Stimulated activated CD4-positive, alpha-beta T cell treated with anti-CD3 and anti-CD28 coated beads, TNF-alpha, amount 100 ng/mL, for 24 hours (primary cell): ENCODE data around the gene ZNF594.
A peak's percentile ranks its signal among the peaks of the same experiment; 100 is the strongest.
"Not testable (repeated sequence)": the region's sequence is repeated elsewhere in the genome, so short reads cannot be mapped to it uniquely, and the experiment has no call there.

ENCODE experiments used
- DNase-seq, 3 experiments: peaks; one replicate each; pipeline ENCODE4 v3.0.0-alpha.2; 2020; ENCODE audit warnings: low read depth in 3 of 3

The ZNF594 gene

DNA sequence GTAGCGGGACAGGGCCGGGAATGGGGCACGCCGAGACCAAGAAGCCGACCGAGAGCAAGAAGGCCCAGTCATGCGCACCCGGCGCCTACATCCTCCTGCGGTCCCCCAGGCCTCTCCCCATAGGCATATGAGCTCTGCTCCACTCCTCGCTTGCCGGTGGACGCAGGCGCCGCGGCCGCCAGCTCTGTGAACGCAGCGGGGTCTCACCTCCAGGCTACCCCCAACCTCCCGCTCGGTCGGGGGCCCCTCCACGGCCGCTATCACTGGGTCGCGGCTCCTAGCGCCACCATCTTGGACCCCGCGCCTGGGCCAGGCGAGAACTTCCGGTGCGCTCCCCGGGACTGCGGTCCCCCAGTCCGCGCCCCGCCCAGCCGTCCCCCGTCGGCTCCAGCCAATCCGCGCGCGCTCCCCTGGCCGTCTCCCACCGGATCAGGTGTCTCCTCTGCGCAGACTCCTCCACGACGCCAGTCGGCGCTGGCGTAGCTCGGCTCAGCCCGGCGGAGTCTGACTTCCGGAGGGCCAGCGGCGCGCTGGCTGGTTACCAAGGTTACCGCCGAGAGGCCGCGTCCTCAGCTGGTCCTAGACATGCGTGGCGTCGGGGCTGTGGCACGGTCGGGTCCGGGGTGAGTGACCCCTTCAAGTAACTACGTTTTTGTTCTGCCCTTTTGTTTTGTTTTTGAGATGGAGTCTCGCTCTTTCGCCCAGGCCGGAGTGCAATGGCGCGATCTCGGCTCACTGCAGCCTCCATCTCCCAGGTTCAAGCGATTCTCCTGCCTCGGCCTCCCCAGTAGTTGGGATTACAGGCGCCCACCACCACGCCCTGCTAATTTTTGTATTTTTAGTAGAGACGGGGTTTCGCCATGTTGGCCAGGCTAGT, at the start of gene ZNF594:
Gene ZNF594, minus strand, starts transcription at position 328 of the 877 bp plus-strand sequence. CDS start 7,612 bp downstream, outside the sequence.
- peak; percentile 95 to 98 (median 97) for DNase-seq

DNA sequence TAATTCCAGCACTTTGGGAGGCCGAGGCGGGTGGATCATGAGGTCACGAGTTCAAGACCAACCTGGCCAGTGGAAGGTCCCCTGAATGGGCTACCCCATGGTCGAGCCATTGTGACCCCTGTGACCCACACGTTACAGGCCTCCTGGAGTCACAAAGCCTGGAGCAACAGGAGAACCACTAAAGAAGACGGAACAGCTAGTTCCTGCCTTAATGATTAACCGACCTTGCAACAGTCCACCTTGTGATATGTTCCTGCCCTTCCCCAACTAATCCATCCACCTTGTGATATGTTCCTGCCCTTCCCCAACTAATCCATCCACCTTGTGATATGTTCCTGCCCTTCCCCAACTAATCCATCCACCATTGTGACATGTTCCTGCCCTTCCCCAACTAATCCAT, 48.1 kb upstream of the ZNF594 start:
- not testable (repeated sequence) for DNase-seq

DNA sequence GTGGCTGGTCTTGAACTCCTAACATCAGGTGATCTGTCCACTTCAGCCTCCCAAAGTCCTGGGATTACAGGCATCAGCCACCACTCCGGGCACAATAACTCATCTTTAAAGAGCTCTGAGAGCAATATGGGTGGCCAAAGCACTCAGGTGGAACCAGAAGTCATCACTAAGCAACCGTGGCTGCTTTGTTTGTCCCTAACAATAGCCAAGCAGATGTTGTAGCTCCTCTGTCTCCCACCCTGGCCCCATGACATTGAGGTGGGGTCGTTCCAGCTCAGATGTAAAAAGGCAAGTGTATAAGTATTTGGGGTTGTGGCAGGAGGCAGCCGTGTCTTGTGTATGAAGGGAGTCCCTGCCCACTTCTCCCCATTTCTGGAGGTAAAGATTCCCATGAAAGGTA, 46.7 kb upstream of the ZNF594 start:
- no peak for DNase-seq

DNA sequence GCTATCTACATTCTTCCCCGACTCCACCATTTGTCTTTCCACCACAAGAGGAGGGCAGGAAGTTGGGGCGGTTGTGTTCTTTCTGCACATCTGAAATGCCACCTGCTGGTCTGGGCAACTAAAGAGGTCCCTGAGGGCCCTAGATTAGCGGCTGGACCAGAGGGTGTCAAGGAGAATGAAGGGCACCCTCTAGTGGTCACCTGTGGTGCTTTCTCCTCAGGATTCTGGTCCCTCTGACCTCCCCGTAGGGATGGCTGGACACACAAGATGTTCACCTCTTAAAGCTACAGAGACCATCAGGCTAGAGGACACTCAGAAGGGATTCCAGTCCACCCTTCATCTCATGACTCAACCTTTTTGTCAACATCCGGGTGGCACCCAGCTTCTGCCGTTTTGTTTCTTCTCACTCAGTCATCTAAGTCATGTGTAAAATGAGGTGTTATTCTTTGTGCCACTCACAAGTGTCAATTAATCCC, 45.9 kb upstream of the ZNF594 start:
- peak in 1 of 3 experiments; percentile 33 for DNase-seq

DNA sequence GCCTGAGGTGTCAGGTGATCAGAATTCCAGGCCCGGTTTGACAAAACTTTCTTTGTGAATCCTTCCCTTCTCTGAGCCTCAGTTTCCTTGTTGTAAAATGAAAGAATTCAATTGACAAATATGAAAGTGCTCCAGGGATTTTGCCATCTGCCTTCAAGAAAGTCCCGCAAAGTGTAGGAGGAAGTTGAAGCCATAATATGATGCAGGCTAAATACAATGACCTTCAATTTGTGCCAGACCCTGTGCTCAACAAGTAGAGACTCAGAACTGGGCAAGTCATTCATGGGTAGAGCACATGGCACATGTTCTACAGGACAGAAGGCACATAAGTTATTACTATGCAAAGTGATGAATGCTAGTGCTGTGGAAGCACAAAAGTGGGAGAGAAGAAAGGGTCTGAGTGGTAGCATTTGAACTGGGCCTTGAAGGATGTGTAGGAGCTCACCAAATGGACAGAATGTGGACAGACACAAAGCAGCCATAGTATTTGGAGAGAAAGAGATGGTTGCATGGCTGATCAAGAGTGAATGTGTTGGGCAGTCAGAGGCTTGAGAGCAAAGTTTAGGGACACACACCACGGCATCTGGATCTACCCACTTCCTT, 45.4 kb upstream of the ZNF594 start:
- DNase-seq: no peak

DNA sequence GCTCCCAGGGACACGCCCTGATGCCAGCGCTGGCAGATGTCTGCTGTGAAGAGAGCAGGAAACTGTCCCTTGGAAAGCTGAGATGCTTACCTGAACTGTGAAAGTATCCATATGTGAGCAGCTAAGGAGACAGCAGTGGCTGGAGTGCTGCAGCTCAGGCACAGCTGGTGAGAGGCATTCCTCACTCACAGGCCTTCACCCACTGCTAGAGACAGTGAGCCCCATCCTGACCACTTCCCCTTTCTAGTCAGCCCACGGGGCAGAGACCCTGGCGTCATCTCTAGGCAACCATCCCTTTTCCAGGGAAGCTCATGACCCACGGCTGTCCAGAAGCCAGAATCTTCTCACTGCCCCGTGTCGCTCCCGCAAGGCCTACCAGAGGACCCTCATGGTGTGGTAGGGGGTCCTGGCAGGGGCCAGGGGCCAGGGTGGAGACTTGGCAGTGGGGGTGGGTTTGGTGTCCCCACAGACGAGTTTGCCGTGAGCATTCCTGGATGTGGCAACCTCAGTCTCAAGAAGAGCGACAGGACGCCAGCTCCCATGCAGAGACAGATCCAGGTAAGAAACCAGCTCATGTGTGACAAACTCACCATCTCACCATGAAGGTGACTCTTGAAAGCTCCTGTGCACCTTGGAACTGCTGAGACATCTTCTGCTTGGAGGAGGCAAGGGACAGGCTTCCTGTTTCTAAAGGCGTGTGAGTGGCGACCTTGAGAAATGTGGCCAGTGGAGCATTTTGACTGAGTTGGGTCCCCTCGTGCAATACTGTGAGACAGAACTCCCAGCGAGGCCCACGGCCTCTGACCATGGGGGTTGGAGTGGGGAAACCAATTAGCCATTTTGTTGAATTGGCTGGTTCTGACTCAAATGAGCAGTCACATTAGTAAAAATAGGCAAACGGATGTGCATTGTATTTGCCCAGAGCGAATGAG, 43.2 kb upstream of the ZNF594 start, which contains the start of gene SCIMP:
Gene SCIMP, minus strand, starts transcription at position 216 of the 932 bp plus-strand sequence. Its CDS starts 105 bp downstream, at position 111.
- DNase-seq: no peak

DNA sequence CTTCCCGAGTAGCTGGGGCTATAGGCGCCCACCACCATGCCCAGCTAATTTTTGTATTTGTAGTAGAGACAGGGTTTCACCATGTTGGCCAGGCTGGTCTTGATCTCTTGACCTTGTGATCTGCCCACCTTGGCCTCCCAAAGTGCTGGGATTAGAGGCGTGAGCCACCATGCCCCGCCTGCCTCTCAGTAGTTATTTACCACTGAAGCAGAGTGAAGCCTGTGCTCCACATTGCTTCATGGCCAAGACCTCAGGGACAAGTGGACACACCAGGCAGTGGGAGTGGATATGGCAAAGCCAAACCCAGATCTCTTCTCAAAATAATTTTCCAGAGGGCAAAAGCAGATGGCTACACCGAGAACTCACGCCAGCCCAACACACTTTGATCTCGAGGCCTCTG, 41.8 kb upstream of the ZNF594 start:
- DNase-seq: not testable (repeated sequence)

DNA sequence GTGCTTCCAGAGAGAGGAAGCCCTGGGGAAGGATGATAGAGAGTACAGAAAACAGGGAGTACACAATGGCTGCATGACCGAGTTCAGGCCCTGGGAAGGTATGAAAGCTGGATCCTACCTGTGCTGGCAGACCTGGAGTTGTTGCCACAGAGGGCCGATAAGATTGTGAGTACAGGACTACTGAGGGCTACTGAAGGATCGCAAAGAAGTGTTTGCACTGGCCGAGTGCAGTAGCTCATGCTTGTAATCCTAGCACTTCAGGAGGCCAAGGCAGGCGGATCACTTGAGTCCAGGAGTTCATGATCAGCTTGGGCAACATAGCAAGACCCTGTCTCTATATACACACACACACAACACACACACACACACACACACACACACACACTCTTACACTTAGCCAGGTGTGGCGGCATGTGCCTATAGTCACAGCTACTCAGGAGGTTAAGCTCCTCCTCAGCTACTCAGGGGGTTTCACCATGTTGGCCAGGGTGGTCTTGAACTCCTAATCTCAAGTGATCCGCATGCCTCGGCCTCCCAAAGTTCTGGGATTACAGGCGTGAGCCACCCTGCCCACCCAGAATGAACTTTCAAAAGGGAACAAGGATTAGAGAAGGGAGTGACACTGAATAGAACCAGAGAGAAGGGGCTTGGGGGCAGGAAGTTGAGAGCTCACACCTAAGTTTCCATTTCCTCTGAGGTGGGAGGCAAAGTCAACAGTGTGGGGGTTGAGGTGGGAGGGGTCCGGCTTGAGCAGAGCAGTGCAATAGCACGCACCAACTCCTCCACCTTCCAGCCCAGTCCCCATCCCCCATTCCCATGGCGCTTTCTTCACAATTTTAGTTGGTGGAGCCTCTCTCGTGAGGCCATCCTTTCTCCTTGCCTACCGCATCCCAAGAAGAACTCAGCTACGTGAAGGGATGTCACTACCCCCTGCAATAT, 35.5 kb upstream of the ZNF594 start:
- DNase-seq: no peak

DNA sequence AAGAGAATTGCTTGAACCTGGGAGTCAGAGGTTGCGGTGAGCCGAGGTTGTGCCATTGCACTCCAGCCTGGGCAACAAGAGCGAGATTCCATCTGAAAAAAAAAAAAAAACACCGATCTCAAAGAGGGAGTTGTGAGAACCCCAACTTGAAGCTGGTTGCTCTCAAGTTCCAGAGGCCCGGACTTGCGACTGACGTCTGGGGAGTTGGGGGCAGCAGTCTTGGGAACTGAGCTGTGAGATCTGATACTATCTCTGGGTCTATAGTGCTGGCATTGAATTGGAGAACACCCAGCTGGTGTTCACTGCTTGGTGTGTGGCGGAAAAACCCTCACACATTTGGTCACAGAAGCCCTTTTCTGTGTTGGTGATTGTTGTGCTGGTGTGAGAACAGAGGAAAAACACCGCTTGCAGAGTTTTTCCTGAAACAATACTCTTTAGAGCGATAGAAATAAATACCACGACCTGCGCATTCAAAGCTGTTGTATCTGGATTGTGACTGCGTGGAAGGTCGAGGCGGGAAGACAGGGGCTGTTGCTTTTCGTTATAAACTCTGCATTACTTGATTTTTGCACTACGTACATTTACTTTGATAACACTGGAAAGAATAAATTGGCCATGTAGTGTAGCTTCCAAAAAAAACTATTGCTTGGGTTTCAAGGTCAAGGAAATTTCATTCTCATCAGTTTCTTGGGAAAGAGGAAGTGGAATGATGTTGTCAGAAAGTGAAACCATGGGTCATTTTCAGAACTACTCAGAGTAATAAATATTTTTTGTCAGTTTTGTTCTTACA, 34.2 kb upstream of the ZNF594 start:
- DNase-seq: no peak

DNA sequence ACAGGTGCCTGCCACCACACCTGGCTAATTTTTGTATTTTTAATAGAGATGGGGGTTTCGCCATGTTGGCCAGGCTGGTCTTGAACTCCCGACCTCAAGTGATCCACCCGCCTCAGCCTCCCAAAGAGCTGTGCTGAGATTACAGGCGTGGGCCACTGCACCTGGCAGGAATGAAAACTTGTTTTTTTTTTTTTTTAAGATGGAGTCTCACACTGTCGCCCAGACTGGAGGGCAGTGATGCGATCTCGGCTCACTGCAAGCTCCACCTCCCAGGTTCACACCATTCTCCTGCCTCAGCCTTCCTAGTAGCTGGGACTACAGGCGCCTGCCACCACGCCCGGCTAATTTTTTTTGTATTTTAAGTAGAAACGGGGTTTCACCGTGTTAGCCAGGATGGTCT, 30.2 kb upstream of the ZNF594 start:
- not testable (repeated sequence) for DNase-seq

DNA sequence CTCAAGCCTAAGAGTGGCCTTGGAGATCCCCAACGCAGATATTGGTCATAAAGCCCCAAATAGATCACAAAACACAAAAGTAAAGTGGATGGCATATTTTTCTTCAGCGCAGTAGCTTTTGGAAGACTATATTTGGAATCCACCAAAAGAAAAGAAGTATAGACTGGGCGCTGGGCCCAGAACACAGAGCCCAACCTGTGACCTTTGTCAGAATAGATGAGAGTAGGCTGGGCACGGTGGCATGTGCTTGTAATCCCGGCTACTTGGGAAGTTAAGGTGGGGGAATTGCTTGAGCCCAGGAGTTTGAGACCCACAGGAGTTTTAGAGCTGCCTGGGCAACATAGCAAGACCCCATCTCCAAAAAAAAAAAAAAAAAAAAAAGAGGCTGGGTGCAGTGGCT, 28.4 kb upstream of the ZNF594 start:
- no peak for DNase-seq

DNA sequence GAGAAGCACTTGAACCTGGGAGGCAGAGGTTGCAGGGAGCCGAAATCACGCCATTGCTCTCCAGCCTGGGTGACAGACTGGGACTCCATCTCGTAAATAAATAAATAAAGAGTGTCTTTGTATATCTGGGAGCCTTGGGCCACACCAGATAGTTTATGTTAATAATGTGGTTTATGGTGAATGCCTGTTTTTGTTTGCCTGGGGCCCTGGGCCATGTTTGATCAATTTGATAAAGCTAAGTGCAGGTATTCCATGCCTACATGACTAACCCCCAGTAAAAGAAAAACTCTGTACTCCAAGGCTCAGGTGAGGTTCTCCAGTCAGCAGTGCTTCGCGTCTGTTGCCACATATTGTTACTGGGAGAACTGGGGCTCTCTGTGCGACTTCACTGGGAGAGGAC, 27.9 kb upstream of the ZNF594 start:
- DNase-seq: no peak

DNA sequence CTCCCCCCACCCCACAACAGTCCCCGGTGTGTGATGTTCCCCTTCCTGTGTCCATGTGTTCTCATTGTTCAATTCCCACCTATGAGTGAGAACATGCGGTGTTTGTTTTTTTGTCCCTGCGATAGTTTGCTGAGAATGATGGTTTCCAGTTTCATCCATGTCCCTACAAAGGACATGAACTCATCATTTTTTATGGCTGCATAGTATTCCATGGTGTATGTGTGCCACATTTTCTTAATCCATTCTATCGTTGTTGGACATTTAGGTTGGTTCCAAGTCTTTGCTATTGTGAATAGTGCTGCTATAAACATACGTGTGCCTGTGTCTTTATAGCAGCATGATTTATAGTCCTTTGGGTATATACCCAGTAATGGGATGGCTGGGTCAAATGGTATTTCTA, 25.9 kb upstream of the ZNF594 start:
- DNase-seq: not testable (repeated sequence)

DNA sequence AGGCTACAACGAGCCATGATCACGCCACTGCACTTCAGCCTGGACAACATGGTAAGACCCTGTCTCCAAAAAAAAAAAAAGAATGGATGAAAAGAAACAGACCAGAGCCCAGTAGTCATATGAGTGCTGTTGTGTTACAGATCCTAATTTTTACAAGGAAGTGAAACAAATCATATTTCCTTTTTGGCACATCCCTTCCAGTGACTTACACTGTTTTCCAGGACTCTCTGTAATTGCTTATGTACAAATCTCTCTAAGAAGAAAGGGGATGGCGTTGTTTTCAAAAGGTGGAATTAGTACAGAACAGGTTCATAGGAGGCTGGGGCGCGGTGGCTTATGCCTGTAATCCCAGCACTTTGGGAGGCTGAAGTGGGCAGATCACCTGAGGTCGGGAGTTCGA, 19.8 kb upstream of the ZNF594 start:
- no peak for DNase-seq

DNA sequence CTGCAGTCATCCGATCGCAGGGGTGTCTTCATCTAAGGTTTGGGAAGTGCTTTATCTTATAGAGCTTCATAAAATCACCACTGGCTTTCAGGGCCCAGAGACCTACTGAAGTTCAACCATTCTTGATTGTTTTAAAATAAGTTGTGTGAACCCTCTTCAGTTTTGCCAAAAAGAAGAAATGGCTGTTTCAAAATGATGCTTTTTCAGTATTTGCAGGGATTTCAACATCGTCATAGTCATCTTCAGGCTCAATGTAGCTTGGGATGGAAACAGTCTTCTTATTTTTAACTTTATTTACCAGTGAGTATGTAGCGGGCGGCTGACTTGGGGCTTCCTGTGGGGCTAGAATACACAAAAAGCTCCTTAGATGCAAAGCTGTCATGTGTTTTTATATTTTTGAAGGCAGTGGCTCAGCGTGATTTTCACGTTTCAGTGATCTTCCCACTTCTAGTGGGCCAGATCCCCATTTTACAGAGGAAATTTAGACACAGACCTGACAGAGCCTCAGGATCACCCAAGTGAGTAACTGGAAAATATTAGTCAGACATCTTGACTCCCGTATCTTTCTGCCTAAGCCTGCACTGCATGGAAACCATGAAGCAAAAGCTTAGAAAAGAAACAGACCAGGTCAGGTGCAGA, 19.1 kb upstream of the ZNF594 start:
- no peak for DNase-seq

DNA sequence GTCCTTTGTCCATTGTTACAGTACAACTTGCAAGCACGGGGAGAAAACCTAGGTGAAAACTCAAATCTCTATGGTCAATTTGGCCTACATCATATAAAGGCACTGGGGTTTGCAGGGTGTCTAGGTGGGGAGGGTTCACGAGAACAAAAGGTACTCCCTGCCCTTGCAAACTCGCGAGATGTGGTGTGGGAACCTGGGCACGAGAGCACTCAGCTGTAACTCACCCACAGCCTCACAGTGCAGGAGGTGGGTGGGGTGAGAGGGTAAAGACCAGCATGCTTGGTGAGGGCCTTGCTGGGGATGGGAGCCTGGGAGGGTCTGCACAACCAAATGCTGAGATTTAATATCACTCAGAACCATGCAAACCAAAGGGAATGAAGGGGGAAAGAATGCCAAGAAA, 18.4 kb upstream of the ZNF594 start:
- DNase-seq: no peak

DNA sequence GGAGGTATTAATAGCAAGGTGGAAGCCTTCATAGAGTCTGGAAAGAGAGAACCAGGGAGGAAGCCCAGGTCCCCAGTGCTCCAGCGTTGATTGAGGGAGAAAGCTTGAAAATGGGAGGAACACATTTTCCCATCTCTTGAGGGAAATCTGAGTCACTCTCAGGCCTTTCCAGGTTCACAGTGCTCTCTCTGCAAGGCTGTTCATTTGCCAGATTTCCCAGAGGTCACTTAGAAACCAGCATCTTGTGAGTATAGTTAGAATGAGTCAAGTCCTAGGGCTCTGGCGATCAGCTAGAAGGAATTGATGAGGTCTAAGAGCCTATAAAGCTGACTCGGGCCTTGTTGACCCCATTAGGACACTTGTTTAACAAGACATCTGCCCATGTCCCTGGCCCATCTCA, 17.7 kb upstream of the ZNF594 start:
- no peak for DNase-seq

DNA sequence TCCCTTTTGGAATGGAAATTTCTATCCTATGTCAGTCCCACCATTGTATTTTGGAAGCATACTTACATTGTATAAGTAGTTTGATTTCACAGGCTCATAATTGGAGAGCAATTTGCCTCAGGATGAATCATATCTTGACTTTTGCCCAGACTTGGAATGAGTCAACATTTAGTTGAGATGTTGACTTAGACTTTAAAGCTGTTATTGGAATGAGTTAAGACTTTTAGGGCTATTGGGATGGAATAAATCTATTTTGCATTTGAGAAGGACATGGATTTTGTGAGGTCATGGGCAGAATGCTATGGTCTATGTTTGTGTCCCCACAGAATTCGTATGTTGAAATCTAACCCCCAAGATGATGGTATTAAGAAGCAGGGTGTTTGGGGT, 12.2 kb upstream of the ZNF594 start:
- DNase-seq: no peak

DNA sequence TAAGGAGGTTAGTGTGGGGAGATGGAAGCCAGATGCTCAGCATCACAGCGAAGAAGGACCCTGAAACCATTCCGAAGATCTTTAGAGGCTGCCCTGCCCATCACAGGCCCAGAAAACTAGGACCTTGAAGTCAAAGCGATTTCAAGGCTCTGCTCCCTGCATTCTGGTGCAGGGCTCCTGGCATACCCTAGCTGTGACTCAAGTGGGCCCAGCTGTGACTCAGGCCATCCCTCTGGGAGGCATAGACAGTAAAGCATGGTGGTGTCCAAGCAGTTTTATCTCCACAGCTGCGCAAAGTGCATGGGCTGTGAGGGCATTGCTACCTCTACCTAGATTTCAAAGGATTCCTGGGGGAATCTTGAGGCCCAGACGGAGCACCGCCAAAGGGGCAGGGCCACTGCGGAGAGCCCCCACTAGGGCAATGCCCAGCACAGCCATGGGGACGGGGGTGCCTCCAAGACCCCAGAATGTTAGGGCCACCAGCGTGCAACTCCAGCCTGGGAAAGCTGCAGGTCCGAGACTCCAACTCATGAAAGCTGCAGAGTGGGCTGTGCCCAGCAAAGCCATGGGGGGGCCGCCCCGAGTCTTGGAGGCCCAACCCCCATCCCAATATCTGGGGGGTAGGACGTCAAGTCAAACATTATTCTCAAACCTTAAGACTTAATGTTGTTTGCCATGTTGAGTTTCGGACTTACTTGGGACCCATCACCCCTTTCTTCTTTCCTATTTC, 11.7 kb upstream of the ZNF594 start:
- no peak for DNase-seq
